H1 (cell line): ENCODE data around the gene ATXN7L3. TPM values are rescaled to one million over a fixed set of nuclear protein-coding genes. Genes with fewer than 3 reads are reported as not detected.
"Not testable (repeated sequence)": the region's sequence is repeated elsewhere in the genome, so short reads cannot be mapped to it uniquely, and the experiment has no call there.

Experiments used
- CTCF ChIA-PET: fragments of 300-600 bp; sonication (Branson Sonifier 250); formaldehyde crosslinking; loops from one replicate; lab custom pipeline; 2021; ENCODE audit not compliant: partially characterized antibody; lab: Charles Lee
- POLR2A ChIA-PET: fragments of 300-600 bp; sonication (Branson Sonifier 250); formaldehyde crosslinking; loops from one replicate; lab custom pipeline; 2021; ENCODE audit warnings: inconsistent platforms; ENCODE audit not compliant: partially characterized antibody; lab: Charles Lee
- DNase-seq, 2 experiments: peaks; one replicate each; pipeline versions ENCODE4 v3.0.0 to v3.0.0-alpha.2; 2010 to 2022; ENCODE audit warnings: low spot score in 2 of 2, low read depth in 1 of 2, mixed read lengths in 1 of 2
- FAIRE-seq: peaks from 2 replicates; lab custom pipeline; 2011; peaks lifted over from hg19 to GRCh38; lab: Jason Lieb, UNC
- H2AFZ ChIP-seq: 2 replicates; pipeline ENCODE4 v1.8.1; 2012; ENCODE audit warnings: low read length, inconsistent platforms
- H2AK5ac ChIP-seq: 2 replicates; pipeline ENCODE4 v1.6.1; 2013; ENCODE audit warnings: low read depth, low read length
- H2BK120ac ChIP-seq: replicated peaks from 2 replicates; pipeline ENCODE3; 2013; ENCODE audit warnings: low read depth, low read length, inconsistent platforms
- H2BK12ac ChIP-seq: 2 replicates; pipeline ENCODE4 v1.6.1; 2013; ENCODE audit warnings: low read depth, low read length
- H2BK15ac ChIP-seq: 2 replicates; pipeline ENCODE4 v1.6.1; 2013; ENCODE audit warnings: low read length
- H2BK20ac ChIP-seq: 2 replicates; pipeline ENCODE4 v1.6.1; 2013; ENCODE audit warnings: low read length
- H2BK5ac ChIP-seq: 2 replicates; pipeline ENCODE4 v1.6.1; 2013; ENCODE audit warnings: low read depth, low read length
- H3K14ac ChIP-seq: 2 replicates; pipeline ENCODE4 v1.6.1; 2013; ENCODE audit warnings: inconsistent platforms; ENCODE audit not compliant: insufficient read length
- H3K18ac ChIP-seq: 2 replicates; pipeline ENCODE4 v1.6.1; 2013; ENCODE audit warnings: low read length; ENCODE audit errors: extremely low read depth
- H3K23ac ChIP-seq: 2 replicates; pipeline ENCODE4 v1.6.1; 2013; ENCODE audit warnings: inconsistent platforms; ENCODE audit not compliant: insufficient read length
- H3K23me2 ChIP-seq: 2 replicates; pipeline ENCODE4 v1.6.1; 2013; ENCODE audit warnings: low read depth, low read length
- H3K27ac ChIP-seq: 2 replicates; pipeline ENCODE4 v1.6.1; 2011; ENCODE audit warnings: low read depth, low read length, inconsistent platforms
- H3K27me3 ChIP-seq, 4 experiments: replicated peaks in 1 of 4; 1 replicate in 1 of 4; 2 replicates in 3 of 4; pipeline versions ENCODE4 v1.6.1 to v1.8.1; 2011 to 2013; ENCODE audit warnings: low read length in 3 of 4, mild to moderate bottlenecking in 3 of 4, inconsistent platforms in 2 of 4, mixed read lengths in 2 of 4, moderate library complexity in 1 of 4; ENCODE audit not compliant: control insufficient read depth in 3 of 4, insufficient read depth in 3 of 4; ENCODE audit errors: extremely low read depth in 1 of 4
- H3K36me3 ChIP-seq, 4 experiments: 2 replicates each; pipeline versions ENCODE4 v1.6.1 to v1.8.1; 2011 to 2013; ENCODE audit warnings: mild to moderate bottlenecking in 4 of 4, low read length in 3 of 4, moderate library complexity in 2 of 4, control low read depth in 1 of 4, inconsistent platforms in 1 of 4; ENCODE audit not compliant: insufficient read depth in 4 of 4, control insufficient read depth in 2 of 4
- H3K4ac ChIP-seq: replicated peaks from 2 replicates; pipeline ENCODE3; 2013; ENCODE audit warnings: low read length, low read depth, mixed read lengths, inconsistent platforms; ENCODE audit not compliant: insufficient read length
- H3K4me1 ChIP-seq, 4 experiments: replicated peaks in 1 of 4; 1 replicate in 1 of 4; 2 replicates in 3 of 4; pipeline versions ENCODE4 v1.6.1 to v1.8.1; 2011 to 2013; ENCODE audit warnings: low read length in 3 of 4, inconsistent platforms in 2 of 4, mixed read lengths in 1 of 4; ENCODE audit not compliant: insufficient read depth in 4 of 4, control insufficient read depth in 3 of 4
- H3K4me2 ChIP-seq, 2 experiments: 2 replicates each; pipeline versions ENCODE4 v1.6.1 to v1.8.1; 2011 to 2013; ENCODE audit warnings: low read depth in 2 of 2, low read length in 2 of 2, control low read depth in 1 of 2, inconsistent platforms in 1 of 2, mild to moderate bottlenecking in 1 of 2; ENCODE audit not compliant: insufficient read depth in 1 of 2
- H3K4me3 ChIP-seq, 4 experiments: fragments of 200-600, 300-600 bp in 1 of 4; sonication (generic), shearing (Covaris generic), sonication (Bioruptor Twin) in 1 of 4; 2 replicates each; pipeline versions ENCODE4 v1.5.1 to v1.8.1; 2011 to 2016; ENCODE audit warnings: low read length in 4 of 4, low read depth in 3 of 4, control low read depth in 2 of 4, inconsistent platforms in 2 of 4, mild to moderate bottlenecking in 2 of 4, mixed read lengths in 1 of 4, moderate library complexity in 1 of 4; ENCODE audit not compliant: insufficient read depth in 2 of 4; ENCODE audit errors: extremely low read depth in 1 of 4
- H3K56ac ChIP-seq: replicated peaks from 2 replicates; pipeline ENCODE3; 2013; ENCODE audit warnings: low read depth, mild to moderate bottlenecking, mixed read lengths, low read length, inconsistent platforms; ENCODE audit not compliant: insufficient read length
- H3K79me1 ChIP-seq: 2 replicates; pipeline ENCODE4 v1.6.1; 2013; ENCODE audit warnings: low read depth, low read length, control low read depth
- H3K79me2 ChIP-seq, 2 experiments: 2 replicates each; pipeline versions ENCODE4 v1.6.1 to v1.8.1; 2012 to 2013; ENCODE audit warnings: low read length in 2 of 2, mild to moderate bottlenecking in 2 of 2, inconsistent platforms in 1 of 2; ENCODE audit not compliant: insufficient read depth in 2 of 2, control insufficient read depth in 1 of 2
- H3K9ac ChIP-seq, 4 experiments: replicated peaks in 1 of 4; 1 replicate in 1 of 4; 2 replicates in 3 of 4; pipeline versions ENCODE4 v1.6.1 to v1.8.1; 2011 to 2013; ENCODE audit warnings: low read depth in 3 of 4, low read length in 3 of 4, control low read depth in 2 of 4, mild to moderate bottlenecking in 2 of 4, moderate library complexity in 2 of 4, inconsistent platforms in 1 of 4; ENCODE audit errors: extremely low read depth in 1 of 4
- H3K9me3 ChIP-seq, 2 experiments: 2 replicates each; pipeline versions ENCODE4 v1.6.1 to v1.8.1; 2012 to 2013; ENCODE audit warnings: mild to moderate bottlenecking in 2 of 2, moderate library complexity in 2 of 2, control low read depth in 1 of 2, inconsistent platforms in 1 of 2, low read depth in 1 of 2, low read length in 1 of 2, mixed read lengths in 1 of 2; ENCODE audit not compliant: insufficient read depth in 2 of 2
- H4K20me1 ChIP-seq, 2 experiments: replicated peaks in 1 of 2; 2 replicates each; pipeline versions ENCODE3 to v1.8.1; 2011 to 2013; ENCODE audit warnings: inconsistent platforms in 2 of 2, low read length in 2 of 2, mild to moderate bottlenecking in 1 of 2; ENCODE audit not compliant: insufficient read depth in 2 of 2, control insufficient read depth in 1 of 2
- H4K5ac ChIP-seq: 2 replicates; pipeline ENCODE4 v1.6.1; 2013; ENCODE audit warnings: low read length, low read depth, mixed read lengths, inconsistent platforms; ENCODE audit not compliant: insufficient read length
- H4K8ac ChIP-seq: 2 replicates; pipeline ENCODE4 v1.8.0; 2013; ENCODE audit warnings: mild to moderate bottlenecking, moderate library complexity, low read length, inconsistent platforms; ENCODE audit not compliant: insufficient read depth; ENCODE audit errors: extremely low read depth
- H4K91ac ChIP-seq: replicated peaks from 2 replicates; pipeline ENCODE3; 2013; ENCODE audit warnings: low read length, mixed read lengths, inconsistent platforms; ENCODE audit not compliant: insufficient read length
- WGBS, 2 experiments: shearing (Covaris generic) in 1 of 2; methylation state at CpG; one replicate each; pipeline versions ENCODE4 v1.1.6 to v1.1.7; 2013 to 2015; ENCODE audit warnings: low lambda C conversion rate in 2 of 2, mixed read lengths in 2 of 2, inconsistent platforms in 1 of 2, low coverage in 1 of 2, missing lambda C conversion rate in 1 of 2; ENCODE audit not compliant: insufficient replicate concordance in 2 of 2, insufficient coverage in 1 of 2, insufficient read length in 1 of 2; ENCODE audit errors: extremely low coverage in 1 of 2, missing lambda C conversion rate in 1 of 2; 5-methylcytosine and 5-hydroxymethylcytosine counted together
- microRNA-seq, 2 experiments: library from miRNA; unstranded; fragments of <30 nt; microRNA quantifications; one replicate each; pipeline versions ENCODE4 to v1.2.0, GENCODE V29; 2016 to 2020; ENCODE audit warnings: borderline microRNAs expressed in 2 of 2, borderline number of aligned reads in 2 of 2, borderline replicate concordance in 1 of 2
- polyA plus RNA-seq, 7 experiments: library from polyadenylated mRNA; depleted of rRNA in 3 of 7; stranded (reverse) in 5 of 7; unstranded in 2 of 7; fragments of >200 nt in 5 of 7; fragments of 200-250 nt in 2 of 7; gene quantifications; 1 replicate in 5 of 7; 2 replicates in 1 of 7; 4 replicates in 1 of 7; pipeline versions ENCODE4 v1.2.1 to v1.2.3, GENCODE V29; 2011 to 2013; ENCODE audit warnings: missing spikeins in 2 of 7, mixed read lengths in 2 of 7
- small RNA-seq: library from polyadenylated mRNA; stranded (forward); fragments of <200 nt; extraction: miRNeasy Mini kit (QIAGEN cat#:217004); gene quantifications from one replicate; pipeline ENCODE3, GENCODE V24; 2013; ENCODE audit not compliant: insufficient read depth
- total RNA-seq: library from RNA; stranded (reverse); fragmentation: NEBNext Ultra II Directional; extraction: Animal tissue kit (Norgen Biotek cat#: 25700); gene quantifications from 2 replicates; pipeline ENCODE4 v1.2.1, GENCODE V29; 2021

Gene ATXN7L3
- total and polyA plus RNA-seq, 2 of the 8 experiments (the other 6 are each of a cell fraction or from before 2014, with no cell fraction given): 53.7 to 103 TPM

GRCh38 chr17:44143921-44144320, 55.8 kb downstream of the ATXN7L3 start:
- not testable (repeated sequence) for H3K9me3 ChIP-seq, H3K23ac ChIP-seq, H3K14ac ChIP-seq, H3K23me2 ChIP-seq, H3K27ac ChIP-seq, H4K8ac ChIP-seq, H3K9ac ChIP-seq, DNase-seq, H3K4me2 ChIP-seq, H4K5ac ChIP-seq, H3K4ac ChIP-seq, H2BK5ac ChIP-seq, H3K4me3 ChIP-seq, H4K91ac ChIP-seq, FAIRE-seq, H3K79me1 ChIP-seq, H3K56ac ChIP-seq, H4K20me1 ChIP-seq, H2BK120ac ChIP-seq, H2BK12ac ChIP-seq, H3K4me1 ChIP-seq, H2AK5ac ChIP-seq, H2BK20ac ChIP-seq, H3K27me3 ChIP-seq, H3K18ac ChIP-seq, H2AFZ ChIP-seq, H2BK15ac ChIP-seq
- ChIA-PET POLR2A (interaction anchor here (0.6 to 2.7 kb wide), 3 partner anchors 20 to 55 kb away, joined by 3 to 8 read pairs (median 3); no protein-coding TSS in a partner anchor), CTCF (interaction anchor here (0.6 to 1.5 kb wide), 4 partner anchors 28 to 458 kb away, joined by 3 to 4 read pairs (median 3); no protein-coding TSS in a partner anchor)
- peaks cover 14 to 34% (median 33%) of the 10 kb centered on the region in 4 experiments; a peak in 7 of 8 replicates for H3K36me3 ChIP-seq
- WGBS, 2 experiments: 93% methylated on average over 8 of the region's 8 CpGs; no CpG with 5 or more reads in 1 of the 2 experiments
- H3K79me2 ChIP-seq: peaks cover 0 to 21% of the 10 kb centered on the region in 2 experiments; a peak in 2 of 4 replicates

Small RNA genes within 50 kb of the gene (microRNA-seq; reads per million reads assigned to microRNA genes)
- 0 to 0.41 reads per million in 2 experiments for gene MIR6782

Small RNA genes within 50 kb of the gene (small RNA-seq; reads per million reads assigned to genes)
- 0.51 reads per million for gene MIR6782

Other genes with a start within 250 kb of the ATXN7L3 start
- 0.42 and 0.93 TPM in 2 replicates for gene PYY, start 245.9 kb downstream of the ATXN7L3 start, total RNA-seq
- 2.7 and 3.4 TPM in 2 replicates for gene PYY, start 245.9 kb downstream of the ATXN7L3 start, polyA plus RNA-seq (2011; rRNA removed)
- gene NAGS, start 195.3 kb downstream of the ATXN7L3 start, total RNA-seq: 5.1 TPM in 2 replicates
- gene NAGS, start 195.3 kb downstream of the ATXN7L3 start, polyA plus RNA-seq (2011; rRNA removed): 4.0 and 4.4 TPM in 2 replicates
- 16.1 and 20.9 TPM in 2 replicates for gene TMEM101, start 184.9 kb downstream of the ATXN7L3 start, total RNA-seq
- gene TMEM101, start 184.9 kb downstream of the ATXN7L3 start, polyA plus RNA-seq (2011; rRNA removed): 44.7 and 55.6 TPM in 2 replicates
- 118 and 142 TPM in 2 replicates for gene LSM12, start 133.2 kb downstream of the ATXN7L3 start, total RNA-seq
- 51.6 and 69.8 TPM in 2 replicates for gene LSM12, start 133.2 kb downstream of the ATXN7L3 start, polyA plus RNA-seq (2011; rRNA removed)
- 104 and 114 TPM in 2 replicates for gene G6PC3, start 129.1 kb downstream of the ATXN7L3 start, total RNA-seq
- gene G6PC3, start 129.1 kb downstream of the ATXN7L3 start, polyA plus RNA-seq (2011; rRNA removed): 343 and 436 TPM in 2 replicates
- 48.5 and 54.0 TPM in 2 replicates for gene HDAC5, start 76.2 kb downstream of the ATXN7L3 start, total RNA-seq
- 54.4 and 79.2 TPM in 2 replicates for gene HDAC5, start 76.2 kb downstream of the ATXN7L3 start, polyA plus RNA-seq (2011; rRNA removed)
- 18.8 and 19.4 TPM in 2 replicates for gene HROB, start 58.0 kb downstream of the ATXN7L3 start, total RNA-seq
- 21.6 and 24.1 TPM in 2 replicates for gene HROB, start 58.0 kb downstream of the ATXN7L3 start, polyA plus RNA-seq (2011; rRNA removed)
- 0.19 TPM in 1 of 2 replicates, not detected in the other for gene ASB16, start 29.2 kb downstream of the ATXN7L3 start, total RNA-seq
- gene ASB16, start 29.2 kb downstream of the ATXN7L3 start, polyA plus RNA-seq (2011; rRNA removed): 0.05 and 0.09 TPM in 2 replicates
- 15.7 and 18.5 TPM in 2 replicates for gene TMUB2, start 12.9 kb downstream of the ATXN7L3 start, total RNA-seq
- 30.5 and 34.7 TPM in 2 replicates for gene TMUB2, start 12.9 kb downstream of the ATXN7L3 start, polyA plus RNA-seq (2011; rRNA removed)
- gene UBTF, start 19.8 kb upstream of the ATXN7L3 start, total RNA-seq: 102 and 106 TPM in 2 replicates
- gene UBTF, start 19.8 kb upstream of the ATXN7L3 start, polyA plus RNA-seq (2011; rRNA removed): 14.7 and 18.0 TPM in 2 replicates
- gene SLC4A1, start 68.3 kb upstream of the ATXN7L3 start, total RNA-seq: 0.08 TPM in 1 of 2 replicates, not detected in the other
- 0.08 and 0.09 TPM in 2 replicates for gene SLC4A1, start 68.3 kb upstream of the ATXN7L3 start, polyA plus RNA-seq (2011; rRNA removed)
- gene RUNDC3A, start 108.7 kb upstream of the ATXN7L3 start, total RNA-seq: 6.1 and 6.4 TPM in 2 replicates
- gene RUNDC3A, start 108.7 kb upstream of the ATXN7L3 start, polyA plus RNA-seq (2011; rRNA removed): 13.8 and 15.6 TPM in 2 replicates
- 189 and 200 TPM in 2 replicates for gene SLC25A39, start 124.9 kb upstream of the ATXN7L3 start, total RNA-seq
- 291 and 408 TPM in 2 replicates for gene SLC25A39, start 124.9 kb upstream of the ATXN7L3 start, polyA plus RNA-seq (2011; rRNA removed)
- 108 and 117 TPM in 2 replicates for gene GRN, start 145.4 kb upstream of the ATXN7L3 start, total RNA-seq
- gene GRN, start 145.4 kb upstream of the ATXN7L3 start, polyA plus RNA-seq (2011; rRNA removed): 387 and 526 TPM in 2 replicates
- gene FAM171A2, start 164.0 kb upstream of the ATXN7L3 start, total RNA-seq: 23.9 and 24.1 TPM in 2 replicates
- 21.9 and 31.8 TPM in 2 replicates for gene FAM171A2, start 164.0 kb upstream of the ATXN7L3 start, polyA plus RNA-seq (2011; rRNA removed)
- 11.3 and 12.3 TPM in 2 replicates for gene ITGA2B, start 189.8 kb upstream of the ATXN7L3 start, total RNA-seq
- 6.9 and 12.4 TPM in 2 replicates for gene ITGA2B, start 189.8 kb upstream of the ATXN7L3 start, polyA plus RNA-seq (2011; rRNA removed)